H1 (cell line): Measurements from ENCODE around the gene POC1B. TPM values are rescaled to one million over a fixed set of nuclear protein-coding genes. Genes with fewer than 3 reads are reported as not detected.

Experiments used
- CTCF ChIA-PET: fragments of 300-600 bp; sonication (Branson Sonifier 250); formaldehyde crosslinking; loops from one replicate; lab custom pipeline; 2021; ENCODE audit not compliant: partially characterized antibody; lab: Charles Lee
- POLR2A ChIA-PET: fragments of 300-600 bp; sonication (Branson Sonifier 250); formaldehyde crosslinking; loops from one replicate; lab custom pipeline; 2021; ENCODE audit warnings: inconsistent platforms; ENCODE audit not compliant: partially characterized antibody; lab: Charles Lee
- DNase-seq, 2 experiments: peaks; one replicate each; pipeline versions ENCODE4 v3.0.0 to v3.0.0-alpha.2; 2010 to 2022; ENCODE audit warnings: low spot score in 2 of 2, low read depth in 1 of 2, mixed read lengths in 1 of 2
- FAIRE-seq: peaks from 2 replicates; lab custom pipeline; 2011; peaks lifted over from hg19 to GRCh38; lab: Jason Lieb, UNC
- H2AFZ ChIP-seq: 2 replicates; pipeline ENCODE4 v1.8.1; 2012; ENCODE audit warnings: low read length, inconsistent platforms
- H2AK5ac ChIP-seq: 2 replicates; pipeline ENCODE4 v1.6.1; 2013; ENCODE audit warnings: low read depth, low read length
- H2BK120ac ChIP-seq: replicated peaks from 2 replicates; pipeline ENCODE3; 2013; ENCODE audit warnings: low read depth, low read length, inconsistent platforms
- H2BK12ac ChIP-seq: 2 replicates; pipeline ENCODE4 v1.6.1; 2013; ENCODE audit warnings: low read depth, low read length
- H2BK15ac ChIP-seq: 2 replicates; pipeline ENCODE4 v1.6.1; 2013; ENCODE audit warnings: low read length
- H2BK20ac ChIP-seq: 2 replicates; pipeline ENCODE4 v1.6.1; 2013; ENCODE audit warnings: low read length
- H2BK5ac ChIP-seq: 2 replicates; pipeline ENCODE4 v1.6.1; 2013; ENCODE audit warnings: low read depth, low read length
- H3K14ac ChIP-seq: 2 replicates; pipeline ENCODE4 v1.6.1; 2013; ENCODE audit warnings: inconsistent platforms; ENCODE audit not compliant: insufficient read length
- H3K18ac ChIP-seq: 2 replicates; pipeline ENCODE4 v1.6.1; 2013; ENCODE audit warnings: low read length; ENCODE audit errors: extremely low read depth
- H3K23ac ChIP-seq: 2 replicates; pipeline ENCODE4 v1.6.1; 2013; ENCODE audit warnings: inconsistent platforms; ENCODE audit not compliant: insufficient read length
- H3K23me2 ChIP-seq: 2 replicates; pipeline ENCODE4 v1.6.1; 2013; ENCODE audit warnings: low read depth, low read length
- H3K27ac ChIP-seq: 2 replicates; pipeline ENCODE4 v1.6.1; 2011; ENCODE audit warnings: low read depth, low read length, inconsistent platforms
- H3K27me3 ChIP-seq, 4 experiments: replicated peaks in 1 of 4; 1 replicate in 1 of 4; 2 replicates in 3 of 4; pipeline versions ENCODE4 v1.6.1 to v1.8.1; 2011 to 2013; ENCODE audit warnings: low read length in 3 of 4, mild to moderate bottlenecking in 3 of 4, inconsistent platforms in 2 of 4, mixed read lengths in 2 of 4, moderate library complexity in 1 of 4; ENCODE audit not compliant: control insufficient read depth in 3 of 4, insufficient read depth in 3 of 4; ENCODE audit errors: extremely low read depth in 1 of 4
- H3K36me3 ChIP-seq, 4 experiments: 2 replicates each; pipeline versions ENCODE4 v1.6.1 to v1.8.1; 2011 to 2013; ENCODE audit warnings: mild to moderate bottlenecking in 4 of 4, low read length in 3 of 4, moderate library complexity in 2 of 4, control low read depth in 1 of 4, inconsistent platforms in 1 of 4; ENCODE audit not compliant: insufficient read depth in 4 of 4, control insufficient read depth in 2 of 4
- H3K4ac ChIP-seq: replicated peaks from 2 replicates; pipeline ENCODE3; 2013; ENCODE audit warnings: low read length, low read depth, mixed read lengths, inconsistent platforms; ENCODE audit not compliant: insufficient read length
- H3K4me1 ChIP-seq, 4 experiments: replicated peaks in 1 of 4; 1 replicate in 1 of 4; 2 replicates in 3 of 4; pipeline versions ENCODE4 v1.6.1 to v1.8.1; 2011 to 2013; ENCODE audit warnings: low read length in 3 of 4, inconsistent platforms in 2 of 4, mixed read lengths in 1 of 4; ENCODE audit not compliant: insufficient read depth in 4 of 4, control insufficient read depth in 3 of 4
- H3K4me2 ChIP-seq, 2 experiments: 2 replicates each; pipeline versions ENCODE4 v1.6.1 to v1.8.1; 2011 to 2013; ENCODE audit warnings: low read depth in 2 of 2, low read length in 2 of 2, control low read depth in 1 of 2, inconsistent platforms in 1 of 2, mild to moderate bottlenecking in 1 of 2; ENCODE audit not compliant: insufficient read depth in 1 of 2
- H3K4me3 ChIP-seq, 4 experiments: fragments of 200-600, 300-600 bp in 1 of 4; sonication (generic), shearing (Covaris generic), sonication (Bioruptor Twin) in 1 of 4; 2 replicates each; pipeline versions ENCODE4 v1.5.1 to v1.8.1; 2011 to 2016; ENCODE audit warnings: low read length in 4 of 4, low read depth in 3 of 4, control low read depth in 2 of 4, inconsistent platforms in 2 of 4, mild to moderate bottlenecking in 2 of 4, mixed read lengths in 1 of 4, moderate library complexity in 1 of 4; ENCODE audit not compliant: insufficient read depth in 2 of 4; ENCODE audit errors: extremely low read depth in 1 of 4
- H3K56ac ChIP-seq: replicated peaks from 2 replicates; pipeline ENCODE3; 2013; ENCODE audit warnings: low read depth, mild to moderate bottlenecking, mixed read lengths, low read length, inconsistent platforms; ENCODE audit not compliant: insufficient read length
- H3K79me1 ChIP-seq: 2 replicates; pipeline ENCODE4 v1.6.1; 2013; ENCODE audit warnings: low read depth, low read length, control low read depth
- H3K79me2 ChIP-seq, 2 experiments: 2 replicates each; pipeline versions ENCODE4 v1.6.1 to v1.8.1; 2012 to 2013; ENCODE audit warnings: low read length in 2 of 2, mild to moderate bottlenecking in 2 of 2, inconsistent platforms in 1 of 2; ENCODE audit not compliant: insufficient read depth in 2 of 2, control insufficient read depth in 1 of 2
- H3K9ac ChIP-seq, 4 experiments: replicated peaks in 1 of 4; 1 replicate in 1 of 4; 2 replicates in 3 of 4; pipeline versions ENCODE4 v1.6.1 to v1.8.1; 2011 to 2013; ENCODE audit warnings: low read depth in 3 of 4, low read length in 3 of 4, control low read depth in 2 of 4, mild to moderate bottlenecking in 2 of 4, moderate library complexity in 2 of 4, inconsistent platforms in 1 of 4; ENCODE audit errors: extremely low read depth in 1 of 4
- H3K9me3 ChIP-seq, 2 experiments: 2 replicates each; pipeline versions ENCODE4 v1.6.1 to v1.8.1; 2012 to 2013; ENCODE audit warnings: mild to moderate bottlenecking in 2 of 2, moderate library complexity in 2 of 2, control low read depth in 1 of 2, inconsistent platforms in 1 of 2, low read depth in 1 of 2, low read length in 1 of 2, mixed read lengths in 1 of 2; ENCODE audit not compliant: insufficient read depth in 2 of 2
- H4K20me1 ChIP-seq, 2 experiments: replicated peaks in 1 of 2; 2 replicates each; pipeline versions ENCODE3 to v1.8.1; 2011 to 2013; ENCODE audit warnings: inconsistent platforms in 2 of 2, low read length in 2 of 2, mild to moderate bottlenecking in 1 of 2; ENCODE audit not compliant: insufficient read depth in 2 of 2, control insufficient read depth in 1 of 2
- H4K5ac ChIP-seq: 2 replicates; pipeline ENCODE4 v1.6.1; 2013; ENCODE audit warnings: low read length, low read depth, mixed read lengths, inconsistent platforms; ENCODE audit not compliant: insufficient read length
- H4K8ac ChIP-seq: 2 replicates; pipeline ENCODE4 v1.8.0; 2013; ENCODE audit warnings: mild to moderate bottlenecking, moderate library complexity, low read length, inconsistent platforms; ENCODE audit not compliant: insufficient read depth; ENCODE audit errors: extremely low read depth
- H4K91ac ChIP-seq: replicated peaks from 2 replicates; pipeline ENCODE3; 2013; ENCODE audit warnings: low read length, mixed read lengths, inconsistent platforms; ENCODE audit not compliant: insufficient read length
- CBX8 ChIP-seq: fragments of 300-800, 300-1000 bp; sonication (generic); IDR thresholded peaks from 2 replicates; pipeline ENCODE4 v1.7.1; 2016; ENCODE audit warnings: low read depth, low read length, borderline replicate concordance
- RBBP5 ChIP-seq: IDR thresholded peaks from 2 replicates; pipeline ENCODE4 v1.7.1; 2012; ENCODE audit warnings: low read depth, mild to moderate bottlenecking, inconsistent platforms, low read length, moderate library complexity, borderline replicate concordance
- WGBS, 2 experiments: shearing (Covaris generic) in 1 of 2; methylation state at CpG; one replicate each; pipeline versions ENCODE4 v1.1.6 to v1.1.7; 2013 to 2015; ENCODE audit warnings: low lambda C conversion rate in 2 of 2, mixed read lengths in 2 of 2, inconsistent platforms in 1 of 2, low coverage in 1 of 2, missing lambda C conversion rate in 1 of 2; ENCODE audit not compliant: insufficient replicate concordance in 2 of 2, insufficient coverage in 1 of 2, insufficient read length in 1 of 2; ENCODE audit errors: extremely low coverage in 1 of 2, missing lambda C conversion rate in 1 of 2; 5-methylcytosine and 5-hydroxymethylcytosine counted together
- polyA plus RNA-seq, 7 experiments: library from polyadenylated mRNA; depleted of rRNA in 3 of 7; stranded (reverse) in 5 of 7; unstranded in 2 of 7; fragments of >200 nt in 5 of 7; fragments of 200-250 nt in 2 of 7; gene quantifications; 1 replicate in 5 of 7; 2 replicates in 1 of 7; 4 replicates in 1 of 7; pipeline versions ENCODE4 v1.2.1 to v1.2.3, GENCODE V29; 2011 to 2013; ENCODE audit warnings: missing spikeins in 2 of 7, mixed read lengths in 2 of 7
- total RNA-seq: library from RNA; stranded (reverse); fragmentation: NEBNext Ultra II Directional; extraction: Animal tissue kit (Norgen Biotek cat#: 25700); gene quantifications from 2 replicates; pipeline ENCODE4 v1.2.1, GENCODE V29; 2021

The POC1B gene
- total and polyA plus RNA-seq, 2 of the 8 experiments (the other 6 are each of a cell fraction or from before 2014, with no cell fraction given) = 7.5 to 16.3 TPM

- H4K20me1 ChIP-seq = no peaks in the 10 kb centered on the region
- H3K4me1 ChIP-seq = no peaks in the 10 kb centered on the region
- no peak overlapping the region for H3K23ac ChIP-seq
- H2AFZ ChIP-seq = no peak overlapping the region
- DNase-seq (no peak), FAIRE-seq (no peak)
- H3K79me1 ChIP-seq = no peaks in the 10 kb centered on the region
- no peak overlapping the region for H2BK12ac ChIP-seq
- no peak overlapping the region for H3K14ac ChIP-seq
- no peaks in the 10 kb centered on the region for H3K36me3 ChIP-seq
- TF ChIP-seq RBBP5 = no peak
- no peak for TF ChIP-seq CBX8
- no peak overlapping the region for H3K18ac ChIP-seq
- H4K8ac ChIP-seq = no peak overlapping the region
- H2BK15ac ChIP-seq = no peak overlapping the region
- ChIA-PET CTCF (interaction anchor here (1.3 kb wide), 1 partner anchor 9 kb away, joined by 5 read pairs; no protein-coding TSS in a partner anchor), POLR2A (no interaction called here)
- no peak overlapping the region for H3K4ac ChIP-seq
- no peak overlapping the region for H2AK5ac ChIP-seq
- H4K91ac ChIP-seq = no peak overlapping the region
- H2BK120ac ChIP-seq = no peak overlapping the region
- H4K5ac ChIP-seq = no peak overlapping the region
- WGBS, 2 experiments = 80% methylated on average over 3 of the region's 3 CpGs; no CpG with 5 or more reads in 1 of the 2 experiments
- no peaks in the 10 kb centered on the region for H3K23me2 ChIP-seq
- H3K4me3 ChIP-seq = no peak overlapping the region
- H3K56ac ChIP-seq = no peak overlapping the region
- H3K9ac ChIP-seq = no peak overlapping the region
- H3K27ac ChIP-seq = no peak overlapping the region
- no peak overlapping the region for H2BK5ac ChIP-seq
- no peaks in the 10 kb centered on the region for H3K9me3 ChIP-seq
- no peak overlapping the region for H3K4me2 ChIP-seq
- H2BK20ac ChIP-seq = no peak overlapping the region
- no peaks in the 10 kb centered on the region for H3K79me2 ChIP-seq
- H3K27me3 ChIP-seq = no peaks in the 10 kb centered on the region
Measured at GRCh38 chr12:89479982-89480381, 45.9 kb downstream of the POC1B start.
